HL-60 (cell line): Measurements from ENCODE around the gene EXOC1.

ENCODE experiments used
- CTCF ChIP-seq: IDR thresholded peaks from one replicate; pipeline ENCODE4 v1.5.1; 2011; ENCODE audit warnings: low read length, control low read depth, inconsistent platforms; ENCODE audit not compliant: insufficient read depth
- POLR2AphosphoS5 ChIP-seq: IDR thresholded peaks from 2 replicates; pipeline ENCODE4 v1.6.1; 2012; ENCODE audit warnings: low read depth

GRCh38 chr4:55902677-55903076 is 49.2 kb downstream of the EXOC1 start:
- TF ChIP-seq CTCF (no peak), POLR2AphosphoS5 (no peak)
